Posterior cingulate gyrus (tissue), 11 donors: Measurements from ENCODE around the gene RAB18.
"Not testable (repeated sequence)": the region's sequence is repeated elsewhere in the genome, so short reads cannot be mapped to it uniquely, and the experiment has no call there.

Source experiments
- DNase-seq, 10 donors: peaks; one replicate each; pipeline versions ENCODE4 v3.0.0 to v3.0.0-alpha.2; 2020 to 2021; ENCODE audit warnings: mixed read lengths in 3 of 10
- intact Hi-C: fragments of 100-400 bp; cut with DNase I; formaldehyde crosslinking; loops from one replicate; pipeline ENCODE4 v1.15.1; 2023

RAB18 gene

GRCh38 chr10:27541796-27542729 lies 38.0 kb downstream of the RAB18 start:
- intact Hi-C loops: no loop called here
- DNase-seq: no peak

- DNase-seq: no peak
- intact Hi-C loops: no loop called here
These were observed 38.7 kb downstream of the RAB18 start for GRCh38 chr10:27542812-27543211.

GRCh38 chr10:27547047-27547446 lies 42.9 kb downstream of the RAB18 start:
- DNase-seq: no peak
- intact Hi-C loops: no loop called here

GRCh38 chr10:27547482-27547881 lies 43.4 kb downstream of the RAB18 start:
- intact Hi-C loops: no loop called here
- no peak for DNase-seq

GRCh38 chr10:27550823-27551222 lies 46.7 kb downstream of the RAB18 start:
- intact Hi-C loops: loop anchor here (10.0 kb wide), 2 partner anchors 624 to 694 kb away; no protein-coding TSS in a partner anchor
- no peak for DNase-seq

- DNase-seq: peak in 5 of 10 donors; percentile 20 to 84 (median 25)
- intact Hi-C loops: loop anchor here (5.0 to 10.0 kb wide), 3 partner anchors 99 to 686 kb away; no protein-coding TSS in a partner anchor
These were observed 54.5 kb downstream of the RAB18 start for GRCh38 chr10:27558612-27559020.

GRCh38 chr10:27561334-27561733 lies 57.2 kb downstream of the RAB18 start:
- intact Hi-C loops: no loop called here

GRCh38 chr10:27564398-27564797 lies 60.3 kb downstream of the RAB18 start:
- intact Hi-C loops: no loop called here
- DNase-seq: no peak

More at GRCh38 chr10:27561334-27561733, 57.2 kb downstream of the RAB18 start:
- DNase-seq: no peak

- intact Hi-C loops: no loop called here
- no peak for DNase-seq
These were observed 60.8 kb downstream of the RAB18 start for GRCh38 chr10:27564880-27565279.

- DNase-seq: no peak
- intact Hi-C loops: no loop called here
These were observed 64.4 kb downstream of the RAB18 start for GRCh38 chr10:27568196-27569175.

- intact Hi-C loops: no loop called here
- DNase-seq: no peak
These were observed 65.8 kb downstream of the RAB18 start for GRCh38 chr10:27569946-27570345.

GRCh38 chr10:27577038-27577437 lies 72.9 kb downstream of the RAB18 start:
- DNase-seq, intact Hi-C loops: not testable (repeated sequence)

- DNase-seq: no peak
- intact Hi-C loops: no loop called here
These were observed 74.2 kb downstream of the RAB18 start for GRCh38 chr10:27578316-27578715.

- no peak for DNase-seq
These were observed 77.1 kb downstream of the RAB18 start for GRCh38 chr10:27581225-27581624.

GRCh38 chr10:27584302-27584701 lies 80.2 kb downstream of the RAB18 start:
- no peak for DNase-seq
- intact Hi-C loops: no loop called here

More at GRCh38 chr10:27581225-27581624, 77.1 kb downstream of the RAB18 start:
- intact Hi-C loops: no loop called here
